Thyroid gland (tissue), 4 donors: ENCODE results near the gene CCM2.

Source experiments
- CTCF ChIP-seq, 6 experiments: fragments of 200-600 bp in 3 of 6; fragments of 450-650 bp in 3 of 6; sonication (generic) in 3 of 6; IDR thresholded peaks; one replicate each; pipeline ENCODE4 v1.5.1; 2016 to 2019; ENCODE audit warnings: antibody characterized with exemption in 6 of 6, mild to moderate bottlenecking in 2 of 6, inconsistent platforms in 1 of 6, moderate library complexity in 1 of 6
- POLR2A ChIP-seq, 2 donors: fragments of 450-650 bp; IDR thresholded peaks; one replicate each; pipeline ENCODE4 v1.6.1; 2017; ENCODE audit warnings: antibody characterized with exemption in 2 of 2, mild to moderate bottlenecking in 2 of 2, moderate library complexity in 1 of 2

- TF ChIP-seq CTCF (IDR thresholded peaks at IDR 0.05) (no peak), POLR2A (IDR thresholded peaks at IDR 0.05) (no peak)
Observed at GRCh38 chr7:45118292-45118691, 118.3 kb downstream of the CCM2 start.
